ENCODE measurements around the gene KNCN. TPM values are rescaled to one million over a fixed set of nuclear protein-coding genes. Genes with fewer than 3 reads are reported as not detected.

Gene KNCN
- total and polyA plus RNA-seq, 2 donors (not counting 1 experiment from before 2014, with no cell fraction given) = not detected

GRCh38 chr1:46521414-46521813 is 30.0 kb downstream of the KNCN start:
- ChIA-PET POLR2A (no interaction called here), CTCF (no interaction called here)
- no peak overlapping the region for H3K4me2 ChIP-seq (replicated peaks; ENCODE audit: low read depth, low read length, poor library complexity, severe bottlenecking)
- Mint-ChIP-seq H3K27ac (no peak overlapping the region), H3K9me3 (ENCODE audit: insufficient read depth) (no peaks in the 10 kb centered on the region), H3K4me1 (no peaks in the 10 kb centered on the region), H3K4me3 (no peak overlapping the region), H3K27me3 (peaks cover 43% of the 10 kb centered on the region)
- H3K4me3 ChIP-seq (ENCODE audit: control extremely low read depth in 1 of 5, extremely low read depth in 1 of 5, insufficient read depth in 1 of 5, low read depth in 2 of 5, low read length in 4 of 5) = no peak overlapping the region
- no peaks in the 10 kb centered on the region for H3K9me3 ChIP-seq (ENCODE audit: control extremely low read depth in 1 of 3, control insufficient read depth in 2 of 3, insufficient read depth in 1 of 3, low read length in 2 of 3)
- H4K20me1 ChIP-seq (ENCODE audit: control insufficient read depth, insufficient read depth, low read length, poor library complexity, severe bottlenecking) = no peaks in the 10 kb centered on the region
- no peak overlapping the region for H2AFZ ChIP-seq (ENCODE audit: insufficient read depth, low read depth, low read length, poor library complexity, severe bottlenecking)
- no peak overlapping the region for H3K27ac ChIP-seq (ENCODE audit: low read length in 2 of 2)
- H3K4me1 ChIP-seq (ENCODE audit: control insufficient read depth in 2 of 2, insufficient read depth in 2 of 2, low read length in 2 of 2) = no peaks in the 10 kb centered on the region
- H3K27me3 ChIP-seq (replicated peaks in 1 of 4; ENCODE audit: control extremely low read depth in 1 of 4, control insufficient read depth in 3 of 4, insufficient read depth in 4 of 4, low read length in 3 of 4) = peaks cover 0 to 11% (median 0%) of the 10 kb centered on the region in 4 experiments
- no peaks in the 10 kb centered on the region for H3K79me2 ChIP-seq (ENCODE audit: control insufficient read depth, insufficient read depth, low read length)
- DNase-seq = no peak
- TF ChIP-seq, protein P1, sequence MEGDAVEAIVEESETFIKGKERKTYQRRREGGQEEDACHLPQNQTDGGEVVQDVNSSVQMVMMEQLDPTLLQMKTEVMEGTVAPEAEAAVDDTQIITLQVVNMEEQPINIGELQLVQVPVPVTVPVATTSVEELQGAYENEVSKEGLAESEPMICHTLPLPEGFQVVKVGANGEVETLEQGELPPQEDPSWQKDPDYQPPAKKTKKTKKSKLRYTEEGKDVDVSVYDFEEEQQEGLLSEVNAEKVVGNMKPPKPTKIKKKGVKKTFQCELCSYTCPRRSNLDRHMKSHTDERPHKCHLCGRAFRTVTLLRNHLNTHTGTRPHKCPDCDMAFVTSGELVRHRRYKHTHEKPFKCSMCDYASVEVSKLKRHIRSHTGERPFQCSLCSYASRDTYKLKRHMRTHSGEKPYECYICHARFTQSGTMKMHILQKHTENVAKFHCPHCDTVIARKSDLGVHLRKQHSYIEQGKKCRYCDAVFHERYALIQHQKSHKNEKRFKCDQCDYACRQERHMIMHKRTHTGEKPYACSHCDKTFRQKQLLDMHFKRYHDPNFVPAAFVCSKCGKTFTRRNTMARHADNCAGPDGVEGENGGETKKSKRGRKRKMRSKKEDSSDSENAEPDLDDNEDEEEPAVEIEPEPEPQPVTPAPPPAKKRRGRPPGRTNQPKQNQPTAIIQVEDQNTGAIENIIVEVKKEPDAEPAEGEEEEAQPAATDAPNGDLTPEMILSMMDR (IDR thresholded peaks at IDR 0.05) = no peak
- TF ChIP-seq EZH2 (IDR thresholded peaks at IDR 0.05; ENCODE audit: borderline replicate concordance, insufficient read depth, low read depth, low read length, poor library complexity, severe bottlenecking) = no peak
- ATAC-seq (ENCODE audit: low read depth) = no peak
- no peak overlapping the region for H3K9ac ChIP-seq (ENCODE audit: low read length)
- no CpG with 5 or more reads among the region's 2 CpGs for WGBS (ENCODE audit: insufficient coverage)
- H3K36me3 ChIP-seq (replicated peaks in 1 of 2; ENCODE audit: control extremely low read depth in 1 of 2, control insufficient read depth in 1 of 2, extremely low read depth in 1 of 2, insufficient read depth in 2 of 2, low read length in 1 of 2) = no peaks in the 10 kb centered on the region
- intact Hi-C loops (cut with micrococcal nuclease) = no loop called here

- no peak overlapping the region for H3K27ac Mint-ChIP-seq
- no peaks in the 10 kb centered on the region for H3K4me1 Mint-ChIP-seq
- Histone ChIP-seq H3K4me2 (replicated peaks; ENCODE audit: low read depth, low read length, poor library complexity, severe bottlenecking) (no peak overlapping the region), H3K27me3 (replicated peaks in 1 of 4; ENCODE audit: control extremely low read depth in 1 of 4, control insufficient read depth in 3 of 4, insufficient read depth in 4 of 4, low read length in 3 of 4) (peaks cover 0 to 4% (median 0%) of the 10 kb centered on the region in 4 experiments), H3K9ac (ENCODE audit: low read length) (no peak overlapping the region), H3K36me3 (replicated peaks in 1 of 2; ENCODE audit: control extremely low read depth in 1 of 2, control insufficient read depth in 1 of 2, extremely low read depth in 1 of 2, insufficient read depth in 2 of 2, low read length in 1 of 2) (no peaks in the 10 kb centered on the region), H4K20me1 (ENCODE audit: control insufficient read depth, insufficient read depth, low read length, poor library complexity, severe bottlenecking) (no peaks in the 10 kb centered on the region), H2AFZ (ENCODE audit: insufficient read depth, low read depth, low read length, poor library complexity, severe bottlenecking) (no peak overlapping the region), H3K4me1 (ENCODE audit: control insufficient read depth in 2 of 2, insufficient read depth in 2 of 2, low read length in 2 of 2) (no peaks in the 10 kb centered on the region), H3K27ac (ENCODE audit: low read length in 2 of 2) (no peak overlapping the region), H3K9me3 (ENCODE audit: control extremely low read depth in 1 of 3, control insufficient read depth in 2 of 3, insufficient read depth in 1 of 3, low read length in 2 of 3) (no peaks in the 10 kb centered on the region), H3K4me3 (ENCODE audit: control extremely low read depth in 1 of 5, extremely low read depth in 1 of 5, insufficient read depth in 1 of 5, low read depth in 2 of 5, low read length in 4 of 5) (no peak overlapping the region), H3K79me2 (ENCODE audit: control insufficient read depth, insufficient read depth, low read length) (no peaks in the 10 kb centered on the region)
- WGBS (ENCODE audit: insufficient coverage) = 91% methylated on average over 14 of the region's 15 CpGs
- H3K9me3 Mint-ChIP-seq (ENCODE audit: insufficient read depth) = no peaks in the 10 kb centered on the region
- POLR2A ChIA-PET = no interaction called here
- no peak for TF ChIP-seq EZH2 (IDR thresholded peaks at IDR 0.05; ENCODE audit: borderline replicate concordance, insufficient read depth, low read depth, low read length, poor library complexity, severe bottlenecking)
- TF ChIP-seq, protein P1 (IDR thresholded peaks at IDR 0.05) = no peak
- peaks cover 44% of the 10 kb centered on the region for H3K27me3 Mint-ChIP-seq
- DNase-seq = no peak
- CTCF ChIA-PET = no interaction called here
- intact Hi-C loops (cut with micrococcal nuclease) = no loop called here
- H3K4me3 Mint-ChIP-seq = no peak overlapping the region
- no peak for ATAC-seq (ENCODE audit: low read depth)
Observed at GRCh38 chr1:46520063-46520911, 31.2 kb downstream of the KNCN start.
